Gastrocnemius medialis (tissue), 4 donors: ENCODE measurements around the gene NXT1. TPM values are rescaled to one million over a fixed set of nuclear protein-coding genes. Genes with fewer than 3 reads are reported as not detected.

Source experiments
- ATAC-seq, 2 donors: fragments of 150-250 bp; one replicate each; pipeline ENCODE4 v1.9.1; 2016
- DNase-seq, 2 donors: peaks; one replicate each; pipeline ENCODE4 v3.0.0-alpha.2; 2019
- H3K27ac ChIP-seq, 4 donors: fragments of 200-600 bp; sonication (generic); 1 replicate in 1 of 4; 2 replicates in 3 of 4; pipeline ENCODE4 v1.5.1; 2016 to 2018; ENCODE audit warnings: mild to moderate bottlenecking in 2 of 4, moderate library complexity in 1 of 4
- H3K27me3 ChIP-seq, 3 donors: fragments of 200-600 bp; sonication (generic) in 2 of 3; 1 replicate in 1 of 3; 2 replicates in 2 of 3; pipeline versions ENCODE4 v1.5.1 to v1.6.0; 2016 to 2019; ENCODE audit warnings: mild to moderate bottlenecking in 1 of 3, moderate library complexity in 1 of 3
- H3K36me3 ChIP-seq, 2 donors: fragments of 200-600 bp; sonication (generic) in 1 of 2; one replicate each; pipeline ENCODE4 v1.5.1; 2017 to 2018
- H3K4me1 ChIP-seq, 2 donors: fragments of 200-600 bp; sonication (generic) in 1 of 2; one replicate each; pipeline ENCODE4 v1.5.1; 2016 to 2017; ENCODE audit warnings: mild to moderate bottlenecking in 2 of 2
- H3K4me3 ChIP-seq, 4 donors: fragments of 200-600 bp; sonication (generic) in 3 of 4; 1 replicate in 1 of 4; 2 replicates in 3 of 4; pipeline ENCODE4 v1.5.1; 2016 to 2019; ENCODE audit warnings: mild to moderate bottlenecking in 2 of 4
- H3K9me3 ChIP-seq, 3 donors: fragments of 200-600 bp; sonication (generic) in 2 of 3; 1 replicate in 1 of 3; 2 replicates in 2 of 3; pipeline ENCODE4 v1.5.1; 2016 to 2019
- CTCF ChIP-seq, 5 experiments: fragments of 450-650 bp in 3 of 5; fragments of 200-600 bp in 2 of 5; sonication (generic) in 2 of 5; IDR thresholded peaks in 4 of 5; conservative IDR thresholded peaks in 1 of 5; 1 replicate in 4 of 5; 2 replicates in 1 of 5; pipeline ENCODE4 v1.5.1; 2016 to 2019; ENCODE audit warnings: antibody characterized with exemption in 5 of 5, mild to moderate bottlenecking in 3 of 5, moderate library complexity in 3 of 5
- POLR2A ChIP-seq, 2 donors: fragments of 450-650 bp; IDR thresholded peaks; one replicate each; pipeline ENCODE4 v1.6.1; 2017; ENCODE audit warnings: antibody characterized with exemption in 2 of 2, mild to moderate bottlenecking in 2 of 2, moderate library complexity in 2 of 2
- in situ Hi-C, 4 donors: fragments of 200-750 bp; cut with MboI; loops; one replicate each; pipeline versions ENCODE4 v1.15.0 to v1.8.0; 2017; ENCODE audit warnings: low sequenced_read_pairs in 4 of 4
- intact Hi-C: fragments of 100-400 bp; cut with DNase I; formaldehyde crosslinking; loops from one replicate; pipeline ENCODE4 v1.15.1; 2023; ENCODE audit warnings: low total_unique reads
- total RNA-seq, 4 donors: library from RNA; depleted of rRNA; stranded (reverse); fragments of >200 nt; gene quantifications; one replicate each; pipeline versions ENCODE4 v1.1.0 to v1.2.3, GENCODE V29; 2016

The NXT1 gene
- total RNA-seq, 4 donors from 2014 or later, result 15.2 to 17.9 (median 15.9) TPM

- intact Hi-C loops (loop anchor here (2.0 kb wide), 1 partner anchor 19 kb away; no protein-coding TSS in a partner anchor), in situ Hi-C loops (loop anchor here in 2 of 4 donors (10.0 kb wide), 1 partner anchor 269 kb away; the partner anchor contains the start of gene CST3 (in 2 of the 2))
- DNase-seq (no peak), ATAC-seq (no peak)
- Histone ChIP-seq H3K36me3 (peaks cover 0 to 30% of the 10 kb centered on the region in 2 donors), H3K4me3 (no peak overlapping the region), H3K27ac (peak overlapping the region in 3 of 4 donors; percentile 23 to 52 (median 42)), H3K4me1 (peaks cover 43 to 48% of the 10 kb centered on the region in 2 donors), H3K27me3 (no peaks in the 10 kb centered on the region), H3K9me3 (no peaks in the 10 kb centered on the region)
- TF ChIP-seq CTCF (IDR thresholded peaks at IDR 0.05 in 4 of 5, conservative IDR thresholded peaks at IDR 0.05 in 1 of 5) (no peak), POLR2A (IDR thresholded peaks at IDR 0.05) (no peak)
Observed at GRCh38 chr20:23365390-23366165, 15.0 kb downstream of the NXT1 start.

DNA sequence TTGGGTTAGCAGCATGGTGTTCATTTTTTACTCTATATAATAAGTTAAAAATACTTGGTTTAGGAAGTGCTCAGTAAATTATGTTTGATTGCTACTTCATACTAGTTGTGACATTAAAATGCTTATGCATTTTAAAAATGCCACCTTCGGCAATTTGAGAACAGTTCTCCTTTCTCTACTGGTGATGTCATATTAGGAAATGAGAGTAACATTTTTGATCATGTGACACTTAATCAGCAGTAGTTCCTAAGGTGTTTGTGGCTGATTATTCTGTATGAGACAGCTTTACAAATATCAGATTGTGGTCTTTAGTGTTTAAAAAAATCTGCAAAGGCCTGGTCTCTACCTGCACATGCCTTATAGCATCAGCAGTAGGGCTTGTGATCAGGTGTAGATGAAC is 15.8 kb downstream of the NXT1 start:
- TF ChIP-seq POLR2A (IDR thresholded peaks at IDR 0.05), result no peak
- no peak for TF ChIP-seq CTCF (IDR thresholded peaks at IDR 0.05 in 4 of 5, conservative IDR thresholded peaks at IDR 0.05 in 1 of 5)
- no peak for DNase-seq
- H3K4me1 ChIP-seq, result peaks cover 44% of the 10 kb centered on the region in 2 donors
- H3K9me3 ChIP-seq, result no peaks in the 10 kb centered on the region
- H3K36me3 ChIP-seq, result peaks cover 0 to 38% of the 10 kb centered on the region in 2 donors
- in situ Hi-C loops, result loop anchor here in 2 of 4 donors (10.0 kb wide), 1 partner anchor 268 kb away; the partner anchor contains the start of gene CST3 (in 2 of the 2)
- no peak overlapping the region for H3K4me3 ChIP-seq
- peak overlapping the region; percentile 23 to 52 (median 36) for H3K27ac ChIP-seq
- no peaks in the 10 kb centered on the region for H3K27me3 ChIP-seq
- no peak for ATAC-seq
- intact Hi-C loops, result loop anchor here (2.0 kb wide), 1 partner anchor 18 kb away; no protein-coding TSS in a partner anchor

DNA sequence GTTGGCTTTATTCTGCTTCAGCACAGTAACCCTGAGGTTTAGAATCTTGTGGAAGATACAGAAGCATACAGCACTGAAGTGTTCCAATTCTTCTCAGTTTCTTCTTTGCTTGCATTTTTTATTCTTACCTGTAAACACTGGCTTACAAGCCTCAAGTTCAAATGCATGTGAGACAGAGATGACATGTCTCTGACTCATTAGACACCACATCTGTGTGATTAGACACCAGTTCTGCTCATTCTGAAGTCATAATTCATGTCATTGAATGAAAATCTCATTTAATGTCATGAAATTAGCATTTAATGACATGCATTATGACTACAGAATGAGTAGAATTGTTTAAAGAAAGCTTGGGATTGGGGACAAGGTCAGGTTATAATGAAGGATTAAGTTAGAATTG is 17.2 kb downstream of the NXT1 start:
- ATAC-seq (no peak), DNase-seq (no peak)
- intact Hi-C loops, result loop anchor here (2.0 kb wide), 1 partner anchor 17 kb away; no protein-coding TSS in a partner anchor
- Histone ChIP-seq H3K9me3 (no peaks in the 10 kb centered on the region), H3K4me1 (peaks cover 47 to 50% of the 10 kb centered on the region in 2 donors), H3K27ac (peak overlapping the region in 3 of 4 donors; percentile 29 to 52 (median 42)), H3K27me3 (no peaks in the 10 kb centered on the region), H3K4me3 (no peak overlapping the region), H3K36me3 (peaks cover 0 to 44% of the 10 kb centered on the region in 2 donors)
- in situ Hi-C loops, result loop anchor here in 2 of 4 donors (10.0 kb wide), 1 partner anchor 267 kb away; the partner anchor contains the start of gene CST3 (in 2 of the 2)
- no peak for TF ChIP-seq POLR2A (IDR thresholded peaks at IDR 0.05)
- no peak for TF ChIP-seq CTCF (IDR thresholded peaks at IDR 0.05 in 4 of 5, conservative IDR thresholded peaks at IDR 0.05 in 1 of 5)

DNA sequence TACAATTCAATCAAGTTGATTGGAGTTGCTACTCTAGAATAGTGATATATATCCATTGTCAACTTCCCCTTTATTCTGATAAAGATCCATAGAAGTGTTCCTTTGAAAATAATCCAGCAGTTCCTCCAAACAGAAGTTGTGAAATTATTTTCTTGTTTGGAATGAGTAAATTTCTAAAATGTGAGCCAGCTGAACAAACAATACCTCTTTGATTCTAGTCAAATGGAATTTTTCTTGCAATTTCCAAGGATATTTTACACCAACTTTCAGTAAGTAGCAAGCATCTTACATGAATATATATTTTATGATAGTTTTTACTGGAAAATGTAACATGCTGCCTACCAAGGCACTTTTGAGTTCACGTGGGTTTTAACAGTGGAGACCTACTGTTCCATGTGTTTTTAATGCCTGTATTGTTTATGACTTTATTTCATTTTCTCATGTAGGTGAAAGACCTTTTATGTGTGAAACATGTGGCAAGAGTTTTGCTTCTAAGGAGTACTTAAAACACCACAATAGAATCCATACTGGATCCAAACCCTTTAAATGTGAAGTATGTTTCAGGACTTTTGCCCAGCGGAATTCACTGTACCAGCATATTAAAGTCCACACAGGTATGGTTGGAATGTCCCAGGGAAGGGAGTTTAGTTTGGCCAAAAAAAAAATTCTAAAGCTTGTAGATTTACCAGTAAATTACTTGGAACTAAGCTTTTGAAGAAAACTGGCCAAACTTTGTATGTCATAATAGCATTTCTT is 17.9 kb downstream of the NXT1 start:
- in situ Hi-C loops (loop anchor here in 2 of 4 donors (10.0 kb wide), 1 partner anchor 266 kb away; the partner anchor contains the start of gene CST3 (in 2 of the 2)), intact Hi-C loops (no loop called here)
- no peak for TF ChIP-seq CTCF (IDR thresholded peaks at IDR 0.05 in 4 of 5, conservative IDR thresholded peaks at IDR 0.05 in 1 of 5)
- no peaks in the 10 kb centered on the region for H3K27me3 ChIP-seq
- ATAC-seq, result no peak
- no peak overlapping the region for H3K4me3 ChIP-seq
- no peaks in the 10 kb centered on the region for H3K9me3 ChIP-seq
- H3K4me1 ChIP-seq, result peaks cover 40 to 43% of the 10 kb centered on the region in 2 donors
- peaks cover 0 to 51% of the 10 kb centered on the region in 2 donors for H3K36me3 ChIP-seq
- DNase-seq, result no peak
- H3K27ac ChIP-seq, result peak overlapping the region in 3 of 4 donors; percentile 29 to 45 (median 32)
